Measurements from ENCODE around the gene KATNAL2.

The KATNAL2 gene

GRCh38 chr18:47062471-47062870 is 145.1 kb downstream of the KATNAL2 start (continued):
- TF ChIP-seq ARNTL (CRISPR knock-in tag; IDR thresholded peaks at IDR 0.05; ENCODE audit: borderline replicate concordance, low read depth) (no peak), POU6F1 (CRISPR knock-in tag; IDR thresholded peaks at IDR 0.05; ENCODE audit: borderline replicate concordance, low read depth) (no peak), ZNF8 (CRISPR knock-in tag; IDR thresholded peaks at IDR 0.05) (no peak)

DNA sequence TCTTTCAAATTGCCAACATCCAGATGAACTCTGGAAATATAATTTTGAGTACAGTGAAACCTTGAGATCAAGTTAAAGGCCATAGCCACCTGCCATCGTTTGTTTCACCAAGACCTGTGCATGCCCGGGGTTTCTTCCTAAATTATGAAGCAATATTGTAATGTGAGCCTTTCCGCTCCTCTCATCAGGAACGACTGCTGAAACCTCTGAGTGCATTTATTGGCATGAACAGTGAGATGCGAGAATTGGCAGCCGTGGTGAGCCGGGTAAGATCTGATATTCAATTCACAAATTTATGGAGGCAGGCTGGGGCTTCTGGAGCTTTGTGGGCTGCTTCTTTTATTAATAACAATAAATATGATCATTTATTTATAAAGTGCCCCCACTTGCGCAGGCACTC is 145.7 kb downstream of the KATNAL2 start:
- no peak for TF ChIP-seq ZFP3 (CRISPR knock-in tag; IDR thresholded peaks at IDR 0.05)
- no peak for TF ChIP-seq TCF4 (CRISPR knock-in tag; IDR thresholded peaks at IDR 0.05; ENCODE audit: borderline replicate concordance)
- no peak for TF ChIP-seq POU6F1 (CRISPR knock-in tag; IDR thresholded peaks at IDR 0.05; ENCODE audit: borderline replicate concordance, low read depth)
- TF ChIP-seq CSDC2 (CRISPR knock-in tag; IDR thresholded peaks at IDR 0.05), result no peak
- no peak for TF ChIP-seq ARNTL (CRISPR knock-in tag; IDR thresholded peaks at IDR 0.05; ENCODE audit: borderline replicate concordance, low read depth)
- TF ChIP-seq ZNF8 (CRISPR knock-in tag; IDR thresholded peaks at IDR 0.05), result no peak
- no peak for TF ChIP-seq ZC3H10 (CRISPR knock-in tag; IDR thresholded peaks at IDR 0.05)
- TF ChIP-seq, protein P1, sequence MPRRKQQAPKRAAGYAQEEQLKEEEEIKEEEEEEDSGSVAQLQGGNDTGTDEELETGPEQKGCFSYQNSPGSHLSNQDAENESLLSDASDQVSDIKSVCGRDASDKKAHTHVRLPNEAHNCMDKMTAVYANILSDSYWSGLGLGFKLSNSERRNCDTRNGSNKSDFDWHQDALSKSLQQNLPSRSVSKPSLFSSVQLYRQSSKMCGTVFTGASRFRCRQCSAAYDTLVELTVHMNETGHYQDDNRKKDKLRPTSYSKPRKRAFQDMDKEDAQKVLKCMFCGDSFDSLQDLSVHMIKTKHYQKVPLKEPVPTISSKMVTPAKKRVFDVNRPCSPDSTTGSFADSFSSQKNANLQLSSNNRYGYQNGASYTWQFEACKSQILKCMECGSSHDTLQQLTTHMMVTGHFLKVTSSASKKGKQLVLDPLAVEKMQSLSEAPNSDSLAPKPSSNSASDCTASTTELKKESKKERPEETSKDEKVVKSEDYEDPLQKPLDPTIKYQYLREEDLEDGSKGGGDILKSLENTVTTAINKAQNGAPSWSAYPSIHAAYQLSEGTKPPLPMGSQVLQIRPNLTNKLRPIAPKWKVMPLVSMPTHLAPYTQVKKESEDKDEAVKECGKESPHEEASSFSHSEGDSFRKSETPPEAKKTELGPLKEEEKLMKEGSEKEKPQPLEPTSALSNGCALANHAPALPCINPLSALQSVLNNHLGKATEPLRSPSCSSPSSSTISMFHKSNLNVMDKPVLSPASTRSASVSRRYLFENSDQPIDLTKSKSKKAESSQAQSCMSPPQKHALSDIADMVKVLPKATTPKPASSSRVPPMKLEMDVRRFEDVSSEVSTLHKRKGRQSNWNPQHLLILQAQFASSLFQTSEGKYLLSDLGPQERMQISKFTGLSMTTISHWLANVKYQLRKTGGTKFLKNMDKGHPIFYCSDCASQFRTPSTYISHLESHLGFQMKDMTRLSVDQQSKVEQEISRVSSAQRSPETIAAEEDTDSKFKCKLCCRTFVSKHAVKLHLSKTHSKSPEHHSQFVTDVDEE (CRISPR knock-in tag; IDR thresholded peaks at IDR 0.05), result no peak
- no peak for TF ChIP-seq CSRNP3 (CRISPR knock-in tag; IDR thresholded peaks at IDR 0.05)
- no peak for TF ChIP-seq GLIS3 (CRISPR knock-in tag; IDR thresholded peaks at IDR 0.05)
- no peak for TF ChIP-seq ZNF565 (CRISPR knock-in tag; conservative IDR thresholded peaks at IDR 0.05; ENCODE audit: low read depth)
- no peak for TF ChIP-seq PATZ1 (CRISPR knock-in tag; IDR thresholded peaks at IDR 0.05; ENCODE audit: borderline replicate concordance)
- no peak for TF ChIP-seq TOX (CRISPR knock-in tag; IDR thresholded peaks at IDR 0.05; ENCODE audit: borderline replicate concordance)
- no peak for TF ChIP-seq CREB5 (CRISPR knock-in tag; IDR thresholded peaks at IDR 0.05; ENCODE audit: low read depth)
- TF ChIP-seq PPARA (CRISPR knock-in tag; IDR thresholded peaks at IDR 0.05; ENCODE audit: borderline replicate concordance), result no peak
- no peak for TF ChIP-seq ZFP30 (CRISPR knock-in tag; IDR thresholded peaks at IDR 0.05)
- TF ChIP-seq OSR1 (CRISPR knock-in tag; IDR thresholded peaks at IDR 0.05), result no peak
- no peak for TF ChIP-seq ESRRG (CRISPR knock-in tag; IDR thresholded peaks at IDR 0.05)
- TF ChIP-seq RARB (CRISPR knock-in tag; IDR thresholded peaks at IDR 0.05), result no peak
- TF ChIP-seq ZNF70 (CRISPR knock-in tag; IDR thresholded peaks at IDR 0.05), result no peak
- no peak for ATAC-seq

DNA sequence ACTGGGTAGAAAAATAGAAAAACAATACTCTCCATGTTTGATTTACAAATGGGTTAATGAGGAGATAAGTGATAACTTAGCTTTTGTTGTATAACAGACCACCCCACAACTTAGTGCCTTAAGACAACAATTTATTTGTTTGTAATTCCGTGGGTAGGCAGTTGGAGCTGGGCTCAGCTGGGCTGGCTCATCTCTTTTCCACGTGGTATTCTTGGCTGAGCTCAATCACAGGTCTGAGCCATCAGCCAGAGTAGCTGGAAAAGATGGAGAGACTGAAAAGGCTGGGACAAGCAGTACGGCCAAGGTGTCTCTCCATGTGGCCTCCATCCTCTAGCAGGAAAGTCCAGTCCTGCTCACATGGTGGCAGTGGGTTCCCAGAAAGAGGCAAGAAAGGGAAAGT is 150.2 kb downstream of the KATNAL2 start:
- no peak for ATAC-seq
- TF ChIP-seq ZC3H10 (CRISPR knock-in tag; IDR thresholded peaks at IDR 0.05) (no peak), ZFP3 (CRISPR knock-in tag; IDR thresholded peaks at IDR 0.05) (no peak)
